ENCODE data around the gene DOLPP1. TPM values are rescaled to one million over a fixed set of nuclear protein-coding genes. Genes with fewer than 3 reads are reported as not detected.

Gene DOLPP1
- total and polyA plus RNA-seq, 2 of the 8 experiments (the other 6 are each of a cell fraction or from before 2014, with no cell fraction given), result 36.0 to 45.3 TPM

- TF ChIP-seq CTCF (IDR thresholded peaks at IDR 0.05; ENCODE audit: control extremely low read depth in 1 of 3, insufficient read depth in 1 of 3, low read depth in 1 of 3, low read length in 3 of 3) (peak in 1 of 3 experiments; percentile 8; a peak in 1 of 4 replicates), KDM4A (IDR thresholded peaks at IDR 0.05; ENCODE audit: low read depth, low read length, severe bottlenecking) (no peak), POLR2AphosphoS5 (IDR thresholded peaks at IDR 0.05; ENCODE audit: low read depth, low read length) (peak; percentile 32; the same call in 1 of the 2 replicates), TBP (IDR thresholded peaks at IDR 0.05; ENCODE audit: low read depth, low read length) (peak; percentile 81), HDAC2 (IDR thresholded peaks at IDR 0.05; ENCODE audit: borderline replicate concordance in 1 of 2, low read depth in 2 of 2, low read length in 2 of 2) (no peak), PHF8 (conservative IDR thresholded peaks at IDR 0.05; ENCODE audit: low read depth, low read length) (peak; percentile 93), POLR2A (IDR thresholded peaks at IDR 0.05; ENCODE audit: control extremely low read depth in 1 of 2, low read depth in 2 of 2, low read length in 2 of 2) (peak in 1 of 2 experiments; percentile 85; a peak in 2 of 3 replicates), CHD1 (IDR thresholded peaks at IDR 0.05; ENCODE audit: low read depth, low read length) (no peak), EP300 (IDR thresholded peaks at IDR 0.05; ENCODE audit: borderline replicate concordance in 1 of 2, low read depth in 2 of 2, low read length in 2 of 2) (0 out of 3 replicates have a peak, but pooled peaks of 1 of the 2 experiments have one; percentile 55), USF2 (IDR thresholded peaks at IDR 0.05; ENCODE audit: low read length) (peak; percentile 91), RAD21 (IDR thresholded peaks at IDR 0.05 in 1 of 2, conservative IDR thresholded peaks at IDR 0.05 in 1 of 2; ENCODE audit: low read depth in 2 of 2, low read length in 2 of 2) (no peak), CBX8 (IDR thresholded peaks at IDR 0.05; ENCODE audit: borderline replicate concordance, low read depth, low read length) (no peak), SP4 (IDR thresholded peaks at IDR 0.05; ENCODE audit: low read length) (peak; percentile 83), NRF1 (IDR thresholded peaks at IDR 0.05; ENCODE audit: low read depth, low read length) (peak; percentile 51), EGR1 (IDR thresholded peaks at IDR 0.05; ENCODE audit: borderline replicate concordance, low read depth, low read length) (peak; percentile 33; the same call in 1 of the 2 replicates), GTF2F1 (IDR thresholded peaks at IDR 0.05; ENCODE audit: borderline replicate concordance, low read depth, low read length) (no peak), RNF2 (IDR thresholded peaks at IDR 0.05; ENCODE audit: borderline replicate concordance, low read depth, low read length, missing control alignments, poor library complexity, severe bottlenecking) (no peak)
Measured at GRCh38 chr9:129036241-129036922, 44.5 kb upstream of the DOLPP1 start, which contains the start of gene MIGA2 (continued).

Data from H1 (cell line).